Mesenchymal stem cell (in vitro differentiated cells and primary cell): ENCODE data around the gene ZSCAN22.
A peak's percentile ranks its signal among the peaks of the same experiment; 100 is the strongest.

ENCODE experiments used
- DNase-seq: peaks from one replicate; pipeline ENCODE4 v3.0.0-alpha.2; 2013
- H2AFZ ChIP-seq: one replicate; pipeline ENCODE4 v1.6.1; 2013; ENCODE audit warnings: low read depth, mild to moderate bottlenecking, control low read depth, inconsistent platforms, low read length, moderate library complexity
- H2AK5ac ChIP-seq: 2 replicates; pipeline ENCODE4 v1.6.1; 2013; ENCODE audit warnings: low read length, moderate library complexity, mild to moderate bottlenecking, inconsistent platforms; ENCODE audit not compliant: severe bottlenecking
- H2BK120ac ChIP-seq: one replicate; pipeline ENCODE4 v1.6.1; 2013; ENCODE audit warnings: low read depth, mild to moderate bottlenecking, inconsistent platforms, low read length, moderate library complexity
- H2BK12ac ChIP-seq, 2 experiments: one replicate each; pipeline ENCODE4 v1.6.1; 2013; ENCODE audit warnings: inconsistent platforms in 2 of 2, low read length in 2 of 2, mild to moderate bottlenecking in 2 of 2, moderate library complexity in 2 of 2, control low read depth in 1 of 2
- H2BK15ac ChIP-seq: one replicate; pipeline ENCODE4 v1.6.1; 2013; ENCODE audit warnings: mild to moderate bottlenecking, low read depth, inconsistent platforms; ENCODE audit not compliant: poor library complexity, severe bottlenecking
- H2BK5ac ChIP-seq: 2 replicates; pipeline ENCODE4 v1.6.1; 2013; ENCODE audit warnings: low read depth, mild to moderate bottlenecking, low read length, control low read depth, inconsistent platforms; ENCODE audit not compliant: poor library complexity, severe bottlenecking
- H3K14ac ChIP-seq, 2 experiments: one replicate each; pipeline ENCODE4 v1.6.1; 2013; ENCODE audit warnings: inconsistent platforms in 2 of 2, low read length in 2 of 2, control low read depth in 1 of 2, mild to moderate bottlenecking in 1 of 2, moderate library complexity in 1 of 2
- H3K18ac ChIP-seq, 2 experiments: one replicate each; pipeline ENCODE4 v1.6.1; 2013; ENCODE audit warnings: inconsistent platforms in 2 of 2, low read length in 2 of 2, control low read depth in 1 of 2, low read depth in 1 of 2, mild to moderate bottlenecking in 1 of 2
- H3K23ac ChIP-seq, 2 experiments: one replicate each; pipeline ENCODE4 v1.6.1; 2013; ENCODE audit warnings: inconsistent platforms in 2 of 2, low read length in 2 of 2, mild to moderate bottlenecking in 2 of 2, moderate library complexity in 2 of 2, control low read depth in 1 of 2
- H3K27ac ChIP-seq: 2 replicates; pipeline ENCODE4 v1.5.1; 2013; ENCODE audit warnings: mild to moderate bottlenecking, moderate library complexity, low read length, control low read depth, inconsistent platforms; ENCODE audit not compliant: poor library complexity, severe bottlenecking
- H3K27me3 ChIP-seq, 2 experiments: 2 replicates each; pipeline versions ENCODE4 v1.6.1 to v1.7.0; 2013; ENCODE audit warnings: low read length in 2 of 2, mild to moderate bottlenecking in 2 of 2, moderate library complexity in 2 of 2, control low read depth in 1 of 2, inconsistent platforms in 1 of 2; ENCODE audit not compliant: control insufficient read depth in 1 of 2, insufficient read depth in 1 of 2
- H3K36me3 ChIP-seq, 2 experiments: 2 replicates each; pipeline versions ENCODE4 v1.6.1 to v1.7.0; 2013; ENCODE audit warnings: low read length in 2 of 2, control low read depth in 1 of 2, inconsistent platforms in 1 of 2, low read depth in 1 of 2, mild to moderate bottlenecking in 1 of 2; ENCODE audit not compliant: insufficient read depth in 2 of 2, control insufficient read depth in 1 of 2
- H3K4ac ChIP-seq, 2 experiments: one replicate each; pipeline ENCODE4 v1.6.1; 2013; ENCODE audit warnings: inconsistent platforms in 2 of 2, low read length in 2 of 2, mild to moderate bottlenecking in 2 of 2, moderate library complexity in 2 of 2, control low read depth in 1 of 2, low read depth in 1 of 2
- H3K4me1 ChIP-seq: 2 replicates; pipeline ENCODE4 v1.6.1; 2013; ENCODE audit warnings: low read depth, low read length, control low read depth; ENCODE audit not compliant: control insufficient read depth, insufficient read depth
- H3K4me2 ChIP-seq: 2 replicates; pipeline ENCODE4 v1.6.1; 2013; ENCODE audit warnings: low read length, mild to moderate bottlenecking, inconsistent platforms; ENCODE audit not compliant: poor library complexity, severe bottlenecking
- H3K4me3 ChIP-seq, 2 experiments: 2 replicates each; pipeline versions ENCODE4 v1.5.1 to v1.7.0; 2013; ENCODE audit warnings: low read length in 2 of 2, mild to moderate bottlenecking in 2 of 2, control low read depth in 1 of 2, low read depth in 1 of 2; ENCODE audit not compliant: insufficient read depth in 1 of 2
- H3K79me1 ChIP-seq: replicated peaks from 2 replicates; pipeline ENCODE4 v1.6.1; 2013; ENCODE audit warnings: mild to moderate bottlenecking, control low read depth, low read length, inconsistent platforms; ENCODE audit not compliant: poor library complexity, severe bottlenecking
- H3K9ac ChIP-seq: 2 replicates; pipeline ENCODE4 v1.7.0; 2013; ENCODE audit warnings: mild to moderate bottlenecking, low read length, moderate library complexity
- H3K9me3 ChIP-seq: 2 replicates; pipeline ENCODE4 v1.7.0; 2013; ENCODE audit warnings: mild to moderate bottlenecking, low read length; ENCODE audit not compliant: control insufficient read depth
- H4K8ac ChIP-seq: one replicate; pipeline ENCODE4 v1.6.1; 2013; ENCODE audit warnings: inconsistent platforms, mild to moderate bottlenecking, low read length, moderate library complexity
- H4K91ac ChIP-seq: one replicate; pipeline ENCODE4 v1.6.1; 2013; ENCODE audit warnings: mild to moderate bottlenecking, low read length, inconsistent platforms
- WGBS: methylation state at CpG from one replicate; pipeline ENCODE4 v1.1.7; 2013; ENCODE audit warnings: mixed read lengths; 5-methylcytosine and 5-hydroxymethylcytosine counted together

ZSCAN22 gene

GRCh38 chr19:58326501-58326913 lies 287 bp upstream of the ZSCAN22 start:
- 4% methylated on average over 9 of the region's 9 CpGs for WGBS
- peaks cover 21% of the 10 kb centered on the region for H3K4me1 ChIP-seq
- H3K27me3 ChIP-seq = no peaks in the 10 kb centered on the region

DNA sequence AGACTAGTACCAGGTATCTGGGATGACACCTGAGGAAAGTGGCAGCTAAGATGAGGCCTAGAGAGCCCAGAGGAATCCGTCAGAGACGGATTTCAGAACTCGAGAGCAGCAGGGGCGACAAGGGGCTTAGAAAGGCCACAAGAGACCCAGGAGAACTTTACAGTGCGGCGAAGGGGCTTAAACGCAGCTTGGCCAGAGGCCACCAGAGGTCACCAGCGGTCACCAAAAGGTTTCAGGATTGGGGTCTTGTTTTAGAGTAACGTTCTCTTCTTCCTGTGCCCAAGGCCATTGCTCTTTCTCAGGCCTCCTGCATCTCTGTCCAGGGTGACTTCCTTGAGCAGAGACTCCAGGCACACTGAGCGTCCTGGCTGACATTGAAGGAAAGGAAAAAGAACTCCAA lies 2.2 kb downstream of the ZSCAN22 start:
- H3K9me3 ChIP-seq = no peaks in the 10 kb centered on the region
- no peak overlapping the region for H3K23ac ChIP-seq
- no peak overlapping the region for H4K91ac ChIP-seq
- H2BK12ac ChIP-seq = no peak overlapping the region
- H3K4me3 ChIP-seq = no peak overlapping the region
- no peaks in the 10 kb centered on the region for H3K27me3 ChIP-seq
- H3K9ac ChIP-seq = no peak overlapping the region
- no peak overlapping the region for H3K27ac ChIP-seq
- no peak overlapping the region for H2AK5ac ChIP-seq
- H4K8ac ChIP-seq = peak overlapping the region; percentile 72
- no peak overlapping the region for H3K4me2 ChIP-seq
- H3K14ac ChIP-seq = no peak overlapping the region
- peaks cover 0 to 6% of the 10 kb centered on the region in 2 experiments for H3K36me3 ChIP-seq
- H3K79me1 ChIP-seq = peaks cover 28% of the 10 kb centered on the region
- no peak overlapping the region for H2AFZ ChIP-seq
- H2BK5ac ChIP-seq = peak overlapping the region; percentile 20
- H3K18ac ChIP-seq = no peak overlapping the region
- 31% methylated on average over 10 of the region's 10 CpGs for WGBS
- H2BK15ac ChIP-seq = no peak overlapping the region
- no peak for DNase-seq
- no peak overlapping the region for H3K4ac ChIP-seq
- H2BK120ac ChIP-seq = no peak overlapping the region
- H3K4me1 ChIP-seq = peaks cover 21% of the 10 kb centered on the region

More at GRCh38 chr19:58326501-58326913, 287 bp upstream of the ZSCAN22 start:
- Histone ChIP-seq H3K36me3 (peaks cover 5 to 21% of the 10 kb centered on the region in 2 experiments), H4K8ac (peak overlapping the region; percentile 80), H3K4me2 (peak overlapping the region; percentile 93), H2BK120ac (no peak overlapping the region), H2BK12ac (peak overlapping the region; percentile 23 to 34), H3K14ac (peak overlapping the region in 1 of 2 experiments; percentile 91), H3K18ac (peak overlapping the region in 1 of 2 experiments; percentile 83), H3K79me1 (peaks cover 38% of the 10 kb centered on the region), H3K4ac (peak overlapping the region; percentile 62 to 78), H3K4me3 (peak overlapping the region; percentile 97 to 99), H2BK15ac (no peak overlapping the region), H3K23ac (peak overlapping the region in 1 of 2 experiments; percentile 16), H3K9me3 (no peaks in the 10 kb centered on the region), H3K27ac (no peak overlapping the region), H2BK5ac (no peak overlapping the region), H2AFZ (peak overlapping the region; percentile 78), H2AK5ac (no peak overlapping the region), H3K9ac (peak overlapping the region; percentile 93), H4K91ac (peak overlapping the region; percentile 80)
- DNase-seq = no peak

- H3K79me1 ChIP-seq = peaks cover 24% of the 10 kb centered on the region
Observed at GRCh38 chr19:58330458-58330857, 3.7 kb downstream of the ZSCAN22 start.

GRCh38 chr19:58332697-58333096 lies 5.9 kb downstream of the ZSCAN22 start:
- no CpG with 5 or more reads among the region's 1 CpG for WGBS
- Histone ChIP-seq H4K8ac (no peak overlapping the region), H3K27me3 (no peaks in the 10 kb centered on the region), H3K79me1 (peaks cover 28% of the 10 kb centered on the region), H2BK120ac (no peak overlapping the region), H3K4me2 (no peak overlapping the region), H2AK5ac (no peak overlapping the region), H3K18ac (no peak overlapping the region), H3K9me3 (no peaks in the 10 kb centered on the region), H3K36me3 (peaks cover 28 to 29% of the 10 kb centered on the region in 2 experiments), H2BK5ac (no peak overlapping the region), H2AFZ (no peak overlapping the region), H4K91ac (no peak overlapping the region), H2BK12ac (no peak overlapping the region), H3K4ac (no peak overlapping the region), H3K4me3 (no peak overlapping the region), H2BK15ac (no peak overlapping the region), H3K4me1 (peaks cover 8% of the 10 kb centered on the region), H3K23ac (no peak overlapping the region), H3K27ac (no peak overlapping the region), H3K9ac (no peak overlapping the region), H3K14ac (no peak overlapping the region)
- DNase-seq = no peak

More at GRCh38 chr19:58330458-58330857, 3.7 kb downstream of the ZSCAN22 start:
- Histone ChIP-seq H3K18ac (no peak overlapping the region), H2BK120ac (no peak overlapping the region), H2BK12ac (no peak overlapping the region), H2BK15ac (no peak overlapping the region), H3K27ac (no peak overlapping the region), H3K4me1 (peaks cover 17% of the 10 kb centered on the region), H3K9me3 (no peaks in the 10 kb centered on the region), H3K4ac (no peak overlapping the region), H2AFZ (no peak overlapping the region), H4K91ac (no peak overlapping the region), H2BK5ac (no peak overlapping the region), H4K8ac (no peak overlapping the region), H3K14ac (no peak overlapping the region), H2AK5ac (no peak overlapping the region), H3K4me3 (peak overlapping the region in 1 of 2 experiments; percentile 41), H3K9ac (peak overlapping the region; percentile 82), H3K4me2 (no peak overlapping the region), H3K23ac (no peak overlapping the region), H3K36me3 (peaks cover 9 to 11% of the 10 kb centered on the region in 2 experiments), H3K27me3 (no peaks in the 10 kb centered on the region)
- peak; percentile 82 for DNase-seq
- WGBS = 94% methylated on average over 4 of the region's 4 CpGs
